HG03045 (cell line): Measurements from ENCODE around the gene SERPINB13.
"Not testable (repeated sequence)": the region's sequence is repeated elsewhere in the genome, so short reads cannot be mapped to it uniquely, and the experiment has no call there.

ENCODE experiments used
- ATAC-seq: cut with Tn5 transposase; IDR thresholded peaks from one replicate; pipeline ENCODE4 v1.9.1; 2021; ENCODE audit warnings: mild to moderate bottlenecking, moderate library complexity; ENCODE audit not compliant: unreplicated experiment

SERPINB13 gene

GRCh38 chr18:63590373-63590772 is 3.2 kb downstream of the SERPINB13 start:
- no peak for ATAC-seq

- no peak for ATAC-seq
Observed at GRCh38 chr18:63590966-63591695, 4.0 kb downstream of the SERPINB13 start.

GRCh38 chr18:63591725-63592124 is 4.6 kb downstream of the SERPINB13 start:
- no peak for ATAC-seq

GRCh38 chr18:63592471-63592870 is 5.3 kb downstream of the SERPINB13 start:
- ATAC-seq = no peak

- no peak for ATAC-seq
Observed at GRCh38 chr18:63596964-63597363, 9.8 kb downstream of the SERPINB13 start.

GRCh38 chr18:63603355-63603754 is 16.2 kb downstream of the SERPINB13 start:
- no peak for ATAC-seq

- peak; percentile 87 for ATAC-seq
Observed at GRCh38 chr18:63603772-63604171, 16.6 kb downstream of the SERPINB13 start.

- ATAC-seq = no peak
Observed at GRCh38 chr18:63604791-63605567, 17.8 kb downstream of the SERPINB13 start.

GRCh38 chr18:63606526-63606925 is 19.4 kb downstream of the SERPINB13 start:
- no peak for ATAC-seq

GRCh38 chr18:63613420-63613819 is 26.3 kb downstream of the SERPINB13 start:
- ATAC-seq = no peak

- ATAC-seq = no peak
Observed at GRCh38 chr18:63617049-63617914, 30.1 kb downstream of the SERPINB13 start.

GRCh38 chr18:63617915-63618234 is 30.7 kb downstream of the SERPINB13 start:
- no peak for ATAC-seq

GRCh38 chr18:63619661-63620060 is 32.5 kb downstream of the SERPINB13 start:
- ATAC-seq = no peak

- no peak for ATAC-seq
Observed at GRCh38 chr18:63624863-63625262, 37.7 kb downstream of the SERPINB13 start.

- no peak for ATAC-seq
Observed at GRCh38 chr18:63626431-63626830, 39.3 kb downstream of the SERPINB13 start.

GRCh38 chr18:63627819-63628218 is 40.7 kb downstream of the SERPINB13 start:
- ATAC-seq = no peak

GRCh38 chr18:63637703-63638102 is 50.6 kb downstream of the SERPINB13 start:
- ATAC-seq = no peak

- ATAC-seq = not testable (repeated sequence)
Observed at GRCh38 chr18:63641157-63641680, 54.1 kb downstream of the SERPINB13 start.

- ATAC-seq = not testable (repeated sequence)
Observed at GRCh38 chr18:63642668-63643356, 55.7 kb downstream of the SERPINB13 start.

GRCh38 chr18:63644142-63644541 is 57.0 kb downstream of the SERPINB13 start, which contains the start of gene SERPINB4:
SERPINB4 (minus strand) TSS chr18:63644256; CDS start chr18:63643577, 679 bp downstream.
- not testable (repeated sequence) for ATAC-seq
